ENCODE data around the gene PRDX3.

Gene PRDX3

GRCh38 chr10:119178372-119179119, at the start of gene PRDX3:
Gene PRDX3, minus strand, starts transcription at chr10:119178812. Its CDS starts 22 bp downstream, at chr10:119178790.
- FAIRE-seq, result peak; percentile 34

GRCh38 chr10:119227825-119228224, 49.2 kb upstream of the PRDX3 start:
- no peak for FAIRE-seq

- no peak for FAIRE-seq
Measured at GRCh38 chr10:119225083-119225658, 46.6 kb upstream of the PRDX3 start.

GRCh38 chr10:119222966-119223386, 44.4 kb upstream of the PRDX3 start:
- FAIRE-seq, result no peak

GRCh38 chr10:119222537-119222936, 43.9 kb upstream of the PRDX3 start:
- no peak for FAIRE-seq

- FAIRE-seq, result no peak
Measured at GRCh38 chr10:119221666-119222065, 43.1 kb upstream of the PRDX3 start.

- no peak for FAIRE-seq
Measured at GRCh38 chr10:119221201-119221600, 42.6 kb upstream of the PRDX3 start.

GRCh38 chr10:119219871-119220270, 41.3 kb upstream of the PRDX3 start:
- no peak for FAIRE-seq

GRCh38 chr10:119217991-119218490, 39.4 kb upstream of the PRDX3 start:
- FAIRE-seq, result no peak

- FAIRE-seq, result no peak
Measured at GRCh38 chr10:119217401-119217800, 38.8 kb upstream of the PRDX3 start.

GRCh38 chr10:119216127-119216526, 37.5 kb upstream of the PRDX3 start:
- no peak for FAIRE-seq

- FAIRE-seq, result no peak
Measured at GRCh38 chr10:119215371-119215770, 36.8 kb upstream of the PRDX3 start.

- FAIRE-seq, result no peak
Measured at GRCh38 chr10:119211625-119212441, 33.2 kb upstream of the PRDX3 start.

GRCh38 chr10:119211176-119211575, 32.6 kb upstream of the PRDX3 start:
- no peak for FAIRE-seq

- FAIRE-seq, result no peak
Measured at GRCh38 chr10:119210633-119211032, 32.0 kb upstream of the PRDX3 start.

- FAIRE-seq, result no peak
Measured at GRCh38 chr10:119209736-119210355, 31.2 kb upstream of the PRDX3 start.

- no peak for FAIRE-seq
Measured at GRCh38 chr10:119209035-119209735, 30.6 kb upstream of the PRDX3 start.

GRCh38 chr10:119208553-119208940, 29.9 kb upstream of the PRDX3 start:
- no peak for FAIRE-seq

GRCh38 chr10:119207713-119208552, 29.3 kb upstream of the PRDX3 start:
- FAIRE-seq, result no peak

- no peak for FAIRE-seq
Measured at GRCh38 chr10:119207366-119207666, 28.7 kb upstream of the PRDX3 start, which contains the start of gene GRK5. Gene GRK5, plus strand, starts transcription at chr10:119207571. Its CDS starts 347 bp downstream, at chr10:119207918.

GRCh38 chr10:119206603-119207365, 28.2 kb upstream of the PRDX3 start:
- no peak for FAIRE-seq
